Suppressor macrophage (primary cell): ENCODE data around the gene UGT1A3.

ENCODE experiments used
- DNase-seq, 4 experiments: peaks; one replicate each; pipeline ENCODE4 v3.0.0-alpha.2; 2020 to 2022

The UGT1A3 gene

GRCh38 chr2:233760043-233760442 lies 31.2 kb downstream of the UGT1A3 start, which contains the start of gene UGT1A1:
TSS of gene UGT1A1 (plus strand) at chr2:233760270. CDS start at chr2:233760288, 18 bp downstream.
- DNase-seq, result no peak

- DNase-seq, result no peak
Measured at GRCh38 chr2:233761040-233761769, 32.4 kb downstream of the UGT1A3 start.

- peak; percentile 5 to 39 (median 33) for DNase-seq
Measured at GRCh38 chr2:233764264-233764663, 35.4 kb downstream of the UGT1A3 start.

- no peak for DNase-seq
Measured at GRCh38 chr2:233764761-233765160, 35.9 kb downstream of the UGT1A3 start.

- no peak for DNase-seq
Measured at GRCh38 chr2:233766416-233766815, 37.6 kb downstream of the UGT1A3 start.

GRCh38 chr2:233768076-233768475 lies 39.2 kb downstream of the UGT1A3 start:
- no peak for DNase-seq

GRCh38 chr2:233769260-233769659 lies 40.4 kb downstream of the UGT1A3 start:
- DNase-seq, result no peak

GRCh38 chr2:233772153-233772552 lies 43.3 kb downstream of the UGT1A3 start:
- DNase-seq, result no peak

- DNase-seq, result no peak
Measured at GRCh38 chr2:233772583-233772982, 43.7 kb downstream of the UGT1A3 start.

- no peak for DNase-seq
Measured at GRCh38 chr2:233773854-233774253, 45.0 kb downstream of the UGT1A3 start.

- DNase-seq, result no peak
Measured at GRCh38 chr2:233775414-233775813, 46.6 kb downstream of the UGT1A3 start.

- DNase-seq, result no peak
Measured at GRCh38 chr2:233778030-233778429, 49.2 kb downstream of the UGT1A3 start, which contains the start of gene MROH2A. TSS of gene MROH2A (plus strand) at chr2:233778330. CDS start at chr2:233779359, 1,029 bp downstream.

- DNase-seq, result no peak
Measured at GRCh38 chr2:233779722-233780121, 50.9 kb downstream of the UGT1A3 start.

GRCh38 chr2:233780771-233781170 lies 51.9 kb downstream of the UGT1A3 start:
- no peak for DNase-seq

GRCh38 chr2:233789554-233789953 lies 60.7 kb downstream of the UGT1A3 start:
- DNase-seq, result no peak

- no peak for DNase-seq
Measured at GRCh38 chr2:233791151-233791882, 62.5 kb downstream of the UGT1A3 start.

- DNase-seq, result no peak
Measured at GRCh38 chr2:233791883-233792329, 63.1 kb downstream of the UGT1A3 start.

- no peak for DNase-seq
Measured at GRCh38 chr2:233792720-233793119, 63.9 kb downstream of the UGT1A3 start.

GRCh38 chr2:233793465-233794127 lies 64.8 kb downstream of the UGT1A3 start:
- DNase-seq, result no peak

- DNase-seq, result no peak
Measured at GRCh38 chr2:233794128-233794658, 65.4 kb downstream of the UGT1A3 start.

- no peak for DNase-seq
Measured at GRCh38 chr2:233795735-233796171, 66.9 kb downstream of the UGT1A3 start.

GRCh38 chr2:233796254-233796653 lies 67.4 kb downstream of the UGT1A3 start:
- DNase-seq, result no peak
